Measurements from ENCODE around the gene SLC8B1.

Gene SLC8B1

GRCh38 chr12:113253532-113254285 lies 81.2 kb downstream of the SLC8B1 start:
- Histone ChIP-seq H3K27ac (ENCODE audit: low read depth, low read length) (no peak overlapping the region), H3K4me3 (ENCODE audit: low read depth, low read length) (no peak overlapping the region), H3K27me3 (ENCODE audit: control insufficient read depth, insufficient read depth, low read length) (no peaks in the 10 kb centered on the region), H3K4me1 (ENCODE audit: control insufficient read depth, insufficient read depth, low read length) (peaks cover 2% of the 10 kb centered on the region; the same call in 1 of the 2 replicates), H3K9ac (ENCODE audit: low read length) (no peak overlapping the region), H3K9me3 (ENCODE audit: control insufficient read depth, insufficient read depth, low read depth, low read length) (peaks cover 3% of the 10 kb centered on the region; the same call in 1 of the 2 replicates), H3K36me3 (ENCODE audit: control insufficient read depth, insufficient read depth, low read length) (no peaks in the 10 kb centered on the region)

- H3K36me3 ChIP-seq (ENCODE audit: control insufficient read depth, insufficient read depth, low read length) = no peaks in the 10 kb centered on the region
- H3K27me3 ChIP-seq (ENCODE audit: control insufficient read depth, insufficient read depth, low read length) = no peaks in the 10 kb centered on the region
- H3K9me3 ChIP-seq (ENCODE audit: control insufficient read depth, insufficient read depth, low read depth, low read length) = peaks cover 3% of the 10 kb centered on the region; the same call in 1 of the 2 replicates
- H3K27ac ChIP-seq (ENCODE audit: low read depth, low read length) = no peak overlapping the region
- no peak overlapping the region for H3K9ac ChIP-seq (ENCODE audit: low read length)
- peaks cover 3% of the 10 kb centered on the region; the same call in 1 of the 2 replicates for H3K4me1 ChIP-seq (ENCODE audit: control insufficient read depth, insufficient read depth, low read length)
- H3K4me3 ChIP-seq (ENCODE audit: low read depth, low read length) = no peak overlapping the region
These were observed 82.4 kb downstream of the SLC8B1 start for GRCh38 chr12:113252494-113252893.

- Histone ChIP-seq H3K27me3 (ENCODE audit: control insufficient read depth, insufficient read depth, low read length) (no peaks in the 10 kb centered on the region), H3K36me3 (ENCODE audit: control insufficient read depth, insufficient read depth, low read length) (no peaks in the 10 kb centered on the region), H3K27ac (ENCODE audit: low read depth, low read length) (no peak overlapping the region), H3K9me3 (ENCODE audit: control insufficient read depth, insufficient read depth, low read depth, low read length) (peaks cover 3% of the 10 kb centered on the region; the same call in 1 of the 2 replicates), H3K4me1 (ENCODE audit: control insufficient read depth, insufficient read depth, low read length) (peaks cover 13% of the 10 kb centered on the region), H3K9ac (ENCODE audit: low read length) (no peak overlapping the region), H3K4me3 (ENCODE audit: low read depth, low read length) (no peak overlapping the region)
These were observed 83.4 kb downstream of the SLC8B1 start for GRCh38 chr12:113251404-113252070.

- Histone ChIP-seq H3K4me3 (ENCODE audit: low read depth, low read length) (no peak overlapping the region), H3K9me3 (ENCODE audit: control insufficient read depth, insufficient read depth, low read depth, low read length) (peaks cover 3% of the 10 kb centered on the region; the same call in 1 of the 2 replicates), H3K9ac (ENCODE audit: low read length) (no peak overlapping the region), H3K4me1 (ENCODE audit: control insufficient read depth, insufficient read depth, low read length) (peaks cover 24% of the 10 kb centered on the region), H3K27me3 (ENCODE audit: control insufficient read depth, insufficient read depth, low read length) (no peaks in the 10 kb centered on the region), H3K36me3 (ENCODE audit: control insufficient read depth, insufficient read depth, low read length) (no peaks in the 10 kb centered on the region), H3K27ac (ENCODE audit: low read depth, low read length) (no peak overlapping the region)
These were observed 84.9 kb downstream of the SLC8B1 start for GRCh38 chr12:113250045-113250444.

- Histone ChIP-seq H3K4me3 (ENCODE audit: low read depth, low read length) (no peak overlapping the region), H3K9me3 (ENCODE audit: control insufficient read depth, insufficient read depth, low read depth, low read length) (peaks cover 3% of the 10 kb centered on the region; the same call in 1 of the 2 replicates), H3K27me3 (ENCODE audit: control insufficient read depth, insufficient read depth, low read length) (no peaks in the 10 kb centered on the region), H3K4me1 (ENCODE audit: control insufficient read depth, insufficient read depth, low read length) (peaks cover 28% of the 10 kb centered on the region), H3K27ac (ENCODE audit: low read depth, low read length) (no peak overlapping the region), H3K36me3 (ENCODE audit: control insufficient read depth, insufficient read depth, low read length) (no peaks in the 10 kb centered on the region), H3K9ac (ENCODE audit: low read length) (no peak overlapping the region)
These were observed 85.4 kb downstream of the SLC8B1 start for GRCh38 chr12:113249546-113249945.

GRCh38 chr12:113248842-113249435 lies 86.0 kb downstream of the SLC8B1 start:
- H3K27me3 ChIP-seq (ENCODE audit: control insufficient read depth, insufficient read depth, low read length) = no peaks in the 10 kb centered on the region
- H3K36me3 ChIP-seq (ENCODE audit: control insufficient read depth, insufficient read depth, low read length) = no peaks in the 10 kb centered on the region
- H3K27ac ChIP-seq (ENCODE audit: low read depth, low read length) = no peak overlapping the region
- no peak overlapping the region for H3K9ac ChIP-seq (ENCODE audit: low read length)
- H3K4me3 ChIP-seq (ENCODE audit: low read depth, low read length) = no peak overlapping the region
- H3K4me1 ChIP-seq (ENCODE audit: control insufficient read depth, insufficient read depth, low read length) = peaks cover 32% of the 10 kb centered on the region
- H3K9me3 ChIP-seq (ENCODE audit: control insufficient read depth, insufficient read depth, low read depth, low read length) = peaks cover 3% of the 10 kb centered on the region; the same call in 1 of the 2 replicates

Data from HUES6 (cell line).